Measurements from ENCODE around the gene DHX8.

Gene DHX8

GRCh38 chr17:43574896-43575525 is 91.2 kb downstream of the DHX8 start:
- DNase-seq (ENCODE audit: low read depth in 2 of 2), result no peak
